AG09319 (cell line): ENCODE measurements around the gene PPP1R8.

Experiments
- DNase-seq: peaks from one replicate; pipeline ENCODE4 v3.0.0-alpha.2; 2010; ENCODE audit warnings: low read depth; ENCODE audit errors: extremely low read depth
- CTCF ChIP-seq: IDR thresholded peaks from 2 replicates; pipeline ENCODE4 v1.5.1; 2011; ENCODE audit warnings: low read depth, mild to moderate bottlenecking, inconsistent platforms, low read length, moderate library complexity

The PPP1R8 gene

DNA sequence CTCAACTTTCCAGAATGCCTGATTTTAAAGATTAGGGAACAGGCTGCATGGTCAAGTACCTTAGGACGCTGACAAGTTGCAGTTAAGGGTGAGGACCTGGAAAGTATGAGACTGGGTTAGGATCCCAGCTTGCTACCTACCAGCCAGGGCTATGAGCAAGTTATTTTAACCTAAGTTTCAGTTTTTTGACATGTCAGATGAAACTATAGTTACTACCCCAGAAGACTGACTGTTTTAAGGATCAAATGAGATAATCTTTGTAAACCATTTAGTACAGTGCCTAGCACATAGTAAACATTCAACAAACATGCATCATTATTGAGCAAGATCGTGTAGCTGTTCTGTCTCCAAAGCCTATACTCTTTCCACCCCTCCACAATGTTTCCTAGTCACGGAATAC is 56.2 kb downstream of the PPP1R8 start:
- no peak for DNase-seq
- no peak for TF ChIP-seq CTCF

DNA sequence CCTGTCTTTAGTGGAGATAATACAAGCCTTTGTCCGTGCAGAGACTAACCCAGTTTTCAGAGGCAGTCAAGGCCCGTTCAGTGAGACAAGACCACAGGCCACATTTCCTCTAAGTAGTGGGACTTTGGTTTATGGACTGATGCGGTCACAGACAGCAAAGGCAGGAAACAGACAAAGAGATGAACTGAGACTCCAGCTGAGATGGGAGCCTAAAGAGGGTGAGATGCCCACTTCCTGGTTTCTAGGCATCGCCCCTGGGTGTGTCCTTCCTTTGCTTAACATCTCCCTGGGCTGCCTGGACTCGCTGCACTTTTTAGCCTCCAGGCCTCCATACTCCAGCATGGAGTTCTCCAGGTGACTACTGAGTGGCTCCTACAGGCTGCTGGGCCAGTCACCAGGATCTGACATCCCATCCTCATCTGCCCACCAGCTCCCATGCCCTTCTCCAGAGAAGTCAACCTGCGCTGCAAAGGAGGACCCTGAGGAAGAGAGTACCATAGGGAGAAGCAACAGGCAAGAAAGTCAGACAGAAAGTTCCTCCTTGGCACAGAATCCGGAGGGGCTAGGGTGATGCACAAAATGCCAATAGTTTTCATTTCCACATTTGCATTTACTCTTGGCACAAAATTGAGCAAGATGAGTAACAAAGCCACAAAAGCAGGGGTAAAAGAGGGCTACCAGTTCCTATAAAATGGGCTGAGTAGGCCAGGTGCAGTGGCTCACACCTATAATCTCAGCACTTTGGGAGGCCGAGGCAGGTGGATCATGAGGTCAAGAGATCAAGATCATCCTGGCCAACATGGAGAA is 56.8 kb downstream of the PPP1R8 start:
- DNase-seq: no peak
- no peak for TF ChIP-seq CTCF

GRCh38 chr1:27889506-27889905 is 58.9 kb downstream of the PPP1R8 start:
- no peak for DNase-seq
- TF ChIP-seq CTCF: no peak

GRCh38 chr1:27891196-27891889 is 60.8 kb downstream of the PPP1R8 start:
- TF ChIP-seq CTCF: no peak
- no peak for DNase-seq

DNA sequence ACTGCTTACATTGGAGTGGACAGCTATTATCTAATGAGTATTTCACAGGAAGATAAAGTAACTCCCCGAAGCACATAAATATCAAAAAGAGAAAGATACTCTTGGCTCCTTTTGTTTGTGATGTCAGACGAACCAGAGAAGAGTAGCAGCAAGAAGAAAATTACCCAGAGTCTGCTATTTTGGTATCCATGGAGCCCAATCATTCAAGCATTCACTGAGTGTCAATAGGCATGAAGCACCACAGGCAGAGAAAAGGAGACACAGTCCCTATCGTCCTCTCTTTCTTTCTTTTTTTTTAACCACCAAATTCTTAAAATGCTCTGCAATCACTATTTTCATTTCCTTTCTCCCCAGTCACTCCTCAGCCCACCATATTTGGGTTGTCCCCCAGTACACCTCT is 63.9 kb downstream of the PPP1R8 start:
- DNase-seq: no peak
- TF ChIP-seq CTCF: no peak
